ENCODE measurements around the gene CPNE6. TPM values are rescaled to one million over a fixed set of nuclear protein-coding genes. Genes with fewer than 3 reads are reported as not detected.
A peak's percentile ranks its signal among the peaks of the same experiment; 100 is the strongest.

The CPNE6 gene
- total RNA-seq, 1 experiment from 2014 or later, result not detected

- Histone ChIP-seq H3K36me3 (no peaks in the 10 kb centered on the region), H3K9me3 (replicated peaks) (no peaks in the 10 kb centered on the region), H3K27me3 (no peaks in the 10 kb centered on the region), H3K4me3 (no peak overlapping the region), H3K27ac (no peak overlapping the region), H3K4me1 (peaks cover 5% of the 10 kb centered on the region; the same call in 1 of the 2 replicates)
- no peak for DNase-seq
These were observed 11.4 kb upstream of the CPNE6 start for GRCh38 chr14:24059841-24060388.

- H3K4me1 ChIP-seq, result peaks cover 5% of the 10 kb centered on the region; the same call in 1 of the 2 replicates
- H3K9me3 ChIP-seq (replicated peaks), result no peaks in the 10 kb centered on the region
- H3K27me3 ChIP-seq, result no peaks in the 10 kb centered on the region
- no peak overlapping the region for H3K4me3 ChIP-seq
- no peak for DNase-seq
- no peak overlapping the region for H3K27ac ChIP-seq
- no peaks in the 10 kb centered on the region for H3K36me3 ChIP-seq
These were observed 10.9 kb upstream of the CPNE6 start for GRCh38 chr14:24060443-24060842.

DNA sequence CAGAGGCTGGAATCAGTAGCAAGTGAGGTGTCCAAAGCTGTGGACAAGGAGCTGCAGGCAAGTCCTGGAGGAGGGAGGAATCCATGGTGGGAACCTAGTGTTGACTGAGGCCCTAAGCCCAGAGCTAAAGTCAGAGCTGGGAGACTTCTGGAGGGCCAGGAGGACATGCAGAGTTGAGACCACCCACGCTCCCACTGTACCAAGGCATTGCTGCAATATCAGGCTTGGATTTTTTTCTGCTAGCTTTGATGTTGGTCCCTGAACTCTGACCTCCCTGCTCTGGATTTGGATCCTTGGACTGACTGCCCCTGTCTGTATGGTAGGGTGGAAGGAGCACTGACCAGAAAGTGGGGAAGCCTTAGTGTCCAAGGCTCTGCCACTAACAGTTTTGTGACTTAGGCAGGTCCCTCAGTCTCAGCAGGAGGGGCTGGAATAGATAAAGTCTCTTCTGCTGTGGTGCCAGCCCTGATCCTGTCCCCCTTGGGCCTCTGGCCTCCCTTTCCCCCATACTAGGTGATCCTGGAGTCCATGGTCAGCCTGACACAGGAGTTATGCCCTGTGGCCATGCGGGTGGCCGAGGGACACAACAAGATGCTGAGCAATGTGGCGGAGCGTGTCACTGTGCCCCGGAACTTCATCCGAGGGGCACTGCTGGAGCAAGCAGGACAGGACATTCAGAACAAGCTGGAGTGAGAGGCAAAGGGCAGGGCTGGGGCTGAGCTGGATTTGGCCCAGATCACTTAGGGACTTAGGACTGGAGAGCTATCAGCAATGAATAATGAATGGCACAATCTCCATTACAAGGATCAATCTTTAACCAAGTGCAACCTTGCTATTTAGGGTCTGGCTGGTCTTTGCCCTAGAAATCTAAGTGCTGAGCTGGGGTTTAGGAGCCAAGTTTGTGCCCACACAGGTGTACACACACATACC, 10.1 kb upstream of the CPNE6 start:
- H3K27ac ChIP-seq, result no peak overlapping the region
- H3K4me3 ChIP-seq, result no peak overlapping the region
- no peak for DNase-seq
- no peaks in the 10 kb centered on the region for H3K27me3 ChIP-seq
- peaks cover 5% of the 10 kb centered on the region; the same call in 1 of the 2 replicates for H3K4me1 ChIP-seq
- H3K9me3 ChIP-seq (replicated peaks), result no peaks in the 10 kb centered on the region
- H3K36me3 ChIP-seq, result no peaks in the 10 kb centered on the region

DNA sequence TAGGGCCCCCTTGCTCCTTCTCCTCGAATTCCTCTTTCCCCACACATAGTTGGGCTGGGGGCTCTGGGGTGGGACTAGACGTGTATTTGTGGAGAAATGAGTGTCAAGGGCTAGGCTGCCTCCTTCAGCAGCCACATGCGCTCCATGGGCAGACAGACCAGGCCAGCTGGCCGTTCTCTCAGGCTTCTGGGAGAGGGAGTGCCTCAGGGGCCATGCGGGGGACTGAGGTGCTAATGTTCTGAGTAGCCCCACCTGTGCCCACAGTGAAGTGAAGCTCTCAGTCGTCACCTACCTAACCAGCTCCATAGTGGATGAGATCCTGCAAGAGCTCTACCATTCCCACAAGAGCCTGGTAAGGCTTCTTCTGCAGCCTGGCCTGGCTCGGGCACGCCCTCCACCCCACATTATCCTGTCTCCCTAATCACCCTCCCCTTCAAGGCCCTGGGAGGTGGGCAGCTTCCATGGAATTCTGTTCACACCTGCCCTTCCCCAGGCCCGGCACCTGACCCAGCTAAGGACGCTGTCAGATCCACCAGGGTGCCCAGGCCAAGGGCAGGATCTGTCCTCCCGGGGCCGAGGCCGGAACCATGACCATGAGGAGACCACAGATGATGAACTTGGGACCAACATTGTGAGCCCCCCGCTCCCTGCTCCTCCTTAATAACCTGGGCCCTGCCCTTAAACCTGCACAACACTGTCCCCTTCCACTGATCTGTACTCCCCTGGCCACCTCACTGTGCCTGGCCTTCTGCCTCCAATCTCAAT, 9.0 kb upstream of the CPNE6 start:
- Histone ChIP-seq H3K36me3 (no peaks in the 10 kb centered on the region), H3K4me1 (peaks cover 5% of the 10 kb centered on the region; the same call in 1 of the 2 replicates), H3K27me3 (no peaks in the 10 kb centered on the region), H3K27ac (no peak overlapping the region), H3K9me3 (replicated peaks) (no peaks in the 10 kb centered on the region), H3K4me3 (no peak overlapping the region)
- no peak for DNase-seq

- Histone ChIP-seq H3K36me3 (no peaks in the 10 kb centered on the region), H3K27ac (no peak overlapping the region), H3K4me1 (peaks cover 5% of the 10 kb centered on the region; the same call in 1 of the 2 replicates), H3K27me3 (no peaks in the 10 kb centered on the region), H3K4me3 (no peak overlapping the region), H3K9me3 (replicated peaks) (no peaks in the 10 kb centered on the region)
- no peak for DNase-seq
These were observed 8.0 kb upstream of the CPNE6 start for GRCh38 chr14:24063263-24063836.

DNA sequence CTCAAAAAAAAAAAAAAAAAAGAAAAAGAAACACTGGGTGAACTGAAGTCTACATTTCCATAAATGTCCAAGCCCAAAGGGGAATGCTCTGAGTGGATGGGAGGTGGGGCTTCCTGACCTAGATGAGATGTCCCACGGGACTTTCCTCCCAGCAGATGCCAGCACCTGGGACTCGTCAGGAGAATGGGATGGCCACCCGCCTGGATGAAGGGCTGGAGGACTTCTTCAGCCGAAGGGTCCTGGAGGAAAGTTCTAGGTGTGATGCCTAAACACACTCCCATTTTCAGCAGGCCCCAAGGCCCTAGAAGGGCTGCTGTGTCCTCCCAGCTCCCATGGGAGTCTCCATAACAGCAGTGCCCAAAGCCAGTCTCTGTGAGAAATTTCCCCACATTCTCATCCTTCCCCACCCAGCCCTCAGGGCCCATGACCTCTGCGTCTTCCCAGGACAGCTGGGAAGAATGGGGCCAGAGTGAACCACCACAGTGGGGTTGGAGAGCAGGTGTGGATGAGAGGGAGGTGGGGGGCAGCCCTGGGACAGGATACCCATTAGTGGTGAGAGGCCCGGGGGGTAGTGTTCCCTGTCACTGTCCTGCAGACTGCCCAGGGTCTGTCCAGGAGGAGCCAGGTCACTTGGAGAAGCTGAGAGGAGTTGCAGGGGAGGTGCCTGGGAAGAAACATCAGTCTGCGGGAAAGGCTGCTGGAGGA, 7.1 kb upstream of the CPNE6 start:
- no peaks in the 10 kb centered on the region for H3K27me3 ChIP-seq
- no peak overlapping the region for H3K27ac ChIP-seq
- no peaks in the 10 kb centered on the region for H3K9me3 ChIP-seq (replicated peaks)
- H3K4me3 ChIP-seq, result no peak overlapping the region
- no peaks in the 10 kb centered on the region for H3K36me3 ChIP-seq
- peak; percentile 50 to 54 for DNase-seq
- H3K4me1 ChIP-seq, result peaks cover 5% of the 10 kb centered on the region; the same call in 1 of the 2 replicates

DNA sequence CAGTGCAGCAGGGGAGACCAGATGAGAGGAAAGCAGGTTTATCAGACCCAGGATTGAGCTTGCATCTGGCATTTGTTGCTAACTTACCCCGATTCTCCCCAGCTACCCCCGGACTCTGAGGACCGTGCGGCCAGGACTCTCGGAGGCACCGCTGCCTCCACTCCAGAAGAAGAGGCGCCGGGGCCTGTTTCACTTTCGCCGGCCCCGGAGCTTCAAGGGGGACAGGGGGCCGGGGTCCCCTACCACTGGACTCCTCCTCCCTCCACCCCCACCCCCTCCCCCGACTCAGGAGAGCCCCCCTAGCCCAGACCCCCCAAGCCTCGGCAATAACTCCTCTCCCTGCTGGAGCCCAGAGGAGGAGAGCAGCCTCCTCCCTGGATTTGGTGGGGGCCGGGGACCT, 6.5 kb upstream of the CPNE6 start:
- H3K4me3 ChIP-seq, result no peak overlapping the region
- no peaks in the 10 kb centered on the region for H3K9me3 ChIP-seq (replicated peaks)
- H3K27me3 ChIP-seq, result no peaks in the 10 kb centered on the region; the same call in 1 of the 2 replicates
- no peak overlapping the region for H3K27ac ChIP-seq
- no peaks in the 10 kb centered on the region for H3K36me3 ChIP-seq
- H3K4me1 ChIP-seq, result peaks cover 5% of the 10 kb centered on the region; the same call in 1 of the 2 replicates
- no peak for DNase-seq

- H3K27me3 ChIP-seq, result no peaks in the 10 kb centered on the region; the same call in 1 of the 2 replicates
- no peak overlapping the region for H3K4me3 ChIP-seq
- DNase-seq, result no peak
- H3K36me3 ChIP-seq, result no peaks in the 10 kb centered on the region
- H3K9me3 ChIP-seq (replicated peaks), result no peaks in the 10 kb centered on the region
- H3K4me1 ChIP-seq, result peaks cover 5% of the 10 kb centered on the region; the same call in 1 of the 2 replicates
- no peak overlapping the region for H3K27ac ChIP-seq
These were observed 6.0 kb upstream of the CPNE6 start for GRCh38 chr14:24065408-24065807.

DNA sequence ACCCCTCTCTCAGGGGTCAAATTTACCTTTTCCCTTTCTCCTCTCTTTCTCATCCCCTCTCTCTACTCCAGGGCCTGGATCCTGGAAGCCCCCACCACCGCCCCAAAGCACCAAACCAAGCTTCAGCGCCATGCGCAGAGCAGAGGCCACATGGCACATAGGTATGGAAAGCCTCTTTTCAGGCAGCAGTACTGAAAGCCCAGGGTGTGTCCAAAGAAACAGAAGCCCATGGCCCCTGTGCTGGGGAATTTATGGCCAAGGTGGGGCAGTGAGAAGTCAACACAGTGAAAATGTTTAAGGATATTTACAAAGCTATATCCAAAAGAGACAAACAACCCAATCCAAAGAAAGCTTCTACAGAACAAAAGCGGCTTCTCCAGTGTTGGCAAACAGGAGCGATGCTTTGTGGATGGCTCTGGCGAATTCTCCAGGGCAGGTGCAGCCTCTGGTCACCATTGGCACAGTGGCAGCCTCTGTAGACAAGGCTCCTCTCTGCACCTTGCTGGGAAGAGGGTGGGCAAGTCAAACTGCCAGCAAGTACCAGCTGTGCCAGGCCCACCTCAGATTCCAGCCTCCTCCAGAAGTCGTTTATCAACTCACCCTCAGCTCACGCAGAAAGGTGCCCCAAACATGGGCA, 4.7 kb upstream of the CPNE6 start:
- H3K4me1 ChIP-seq, result peaks cover 5% of the 10 kb centered on the region; the same call in 1 of the 2 replicates
- no peaks in the 10 kb centered on the region for H3K9me3 ChIP-seq (replicated peaks)
- H3K27me3 ChIP-seq, result no peaks in the 10 kb centered on the region; the same call in 1 of the 2 replicates
- H3K27ac ChIP-seq, result no peak overlapping the region
- H3K36me3 ChIP-seq, result no peaks in the 10 kb centered on the region
- H3K4me3 ChIP-seq, result no peak overlapping the region
- no peak for DNase-seq

DNA sequence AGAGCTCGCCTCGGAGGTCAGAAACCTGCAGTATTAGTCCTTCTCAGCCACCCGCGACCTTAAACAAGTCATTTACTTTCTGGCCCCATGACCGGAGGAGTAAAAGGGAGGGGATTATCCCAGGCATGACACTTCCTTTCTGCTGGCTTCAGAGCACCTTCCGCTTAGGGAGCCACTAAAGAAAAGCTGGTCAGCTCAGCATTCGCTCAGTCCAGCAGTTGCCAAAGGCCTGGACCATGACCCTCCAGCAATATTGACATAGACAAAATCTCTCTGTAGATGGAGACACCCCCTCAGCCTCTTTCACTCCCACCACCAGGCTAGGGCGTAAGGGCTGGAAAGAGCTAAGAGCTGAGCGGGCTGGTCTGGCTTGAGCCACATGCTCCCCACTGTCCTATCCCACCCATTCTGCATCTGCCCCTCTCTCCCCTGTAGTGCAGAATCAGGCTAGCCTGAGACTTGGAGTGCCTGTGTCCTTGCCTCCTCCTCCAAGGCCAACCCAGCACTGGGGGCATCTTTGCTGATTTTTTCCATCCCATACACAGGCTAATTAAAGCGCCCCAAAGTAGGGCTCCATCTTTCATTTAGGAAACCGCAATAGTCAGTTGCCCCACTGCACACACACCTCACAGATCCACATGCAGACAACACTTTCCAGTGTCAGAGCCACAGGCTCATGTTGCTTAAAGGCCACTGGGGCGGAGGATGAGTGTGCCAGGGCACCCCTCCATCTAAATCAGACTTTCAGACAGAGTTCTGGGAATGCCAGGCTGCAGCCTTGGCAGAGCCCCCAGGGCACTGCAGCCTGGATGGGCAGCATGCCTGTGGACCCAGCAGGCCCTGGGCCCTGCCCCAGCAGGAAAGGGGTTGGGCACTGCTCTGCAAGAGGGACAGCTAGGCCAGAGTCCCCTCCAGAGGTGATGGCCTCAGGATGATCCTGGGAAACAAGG, 4.0 kb upstream of the CPNE6 start:
- H3K4me1 ChIP-seq, result peaks cover 5% of the 10 kb centered on the region; the same call in 1 of the 2 replicates
- H3K27me3 ChIP-seq, result no peaks in the 10 kb centered on the region; the same call in 1 of the 2 replicates
- no peak for DNase-seq
- no peaks in the 10 kb centered on the region for H3K36me3 ChIP-seq
- H3K9me3 ChIP-seq (replicated peaks), result no peaks in the 10 kb centered on the region
- H3K27ac ChIP-seq, result no peak overlapping the region
- no peak overlapping the region for H3K4me3 ChIP-seq

DNA sequence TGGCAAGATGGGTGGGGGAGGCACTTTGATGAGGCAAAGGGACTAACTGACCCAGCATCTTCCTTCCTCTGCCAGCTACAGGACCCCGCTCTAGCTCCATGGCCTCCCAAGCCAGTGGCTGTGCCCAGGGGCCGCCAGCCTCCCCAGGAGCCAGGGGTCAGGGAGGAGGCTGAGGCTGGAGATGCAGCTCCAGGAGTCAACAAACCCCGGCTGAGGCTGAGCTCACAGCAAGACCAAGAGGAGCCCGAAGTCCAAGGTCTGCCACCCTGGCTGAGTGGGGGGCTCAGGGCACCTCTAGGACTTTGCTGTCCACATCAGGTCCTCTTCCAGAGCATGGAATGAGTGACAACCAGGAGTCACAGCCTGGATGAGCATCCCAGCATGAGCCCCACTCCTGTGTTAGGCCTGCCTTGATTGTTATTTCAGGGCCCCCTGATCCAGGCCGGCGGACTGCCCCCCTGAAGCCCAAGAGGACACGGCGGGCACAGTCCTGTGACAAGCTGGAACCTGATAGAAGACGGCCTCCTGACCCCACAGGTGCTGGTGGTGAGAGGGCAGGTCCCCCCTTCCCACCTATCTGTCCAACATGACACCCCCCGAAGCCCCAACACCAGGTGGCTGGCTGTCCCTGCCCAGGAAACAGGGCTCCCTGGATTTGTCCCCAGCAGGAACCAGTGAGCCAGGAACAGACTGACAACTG, 2.5 kb upstream of the CPNE6 start:
- H3K9me3 ChIP-seq (replicated peaks), result no peaks in the 10 kb centered on the region
- H3K27me3 ChIP-seq, result no peaks in the 10 kb centered on the region; the same call in 1 of the 2 replicates
- no peak for DNase-seq
- H3K4me1 ChIP-seq, result peaks cover 5% of the 10 kb centered on the region; the same call in 1 of the 2 replicates
- no peak overlapping the region for H3K27ac ChIP-seq
- no peaks in the 10 kb centered on the region for H3K36me3 ChIP-seq
- no peak overlapping the region for H3K4me3 ChIP-seq

GRCh38 chr14:24069411-24069735, 2.0 kb upstream of the CPNE6 start:
- Histone ChIP-seq H3K9me3 (replicated peaks) (no peaks in the 10 kb centered on the region), H3K4me3 (no peak overlapping the region), H3K27ac (no peak overlapping the region), H3K27me3 (no peaks in the 10 kb centered on the region; the same call in 1 of the 2 replicates), H3K4me1 (0 out of 2 replicates have a peak, but pooled peaks cover 1% of the 10 kb centered on the region), H3K36me3 (no peaks in the 10 kb centered on the region)
- no peak for DNase-seq
